ENCODE results near the gene GPR83. TPM values are rescaled to one million over a fixed set of nuclear protein-coding genes. Genes with fewer than 3 reads are reported as not detected.
"Not testable (repeated sequence)": the region's sequence is repeated elsewhere in the genome, so short reads cannot be mapped to it uniquely, and the experiment has no call there.

Gene GPR83
- total RNA-seq, 6 experiments from 2014 or later = not detected

- no peak overlapping the region for H3K27ac Mint-ChIP-seq
- H3K4me1 Mint-ChIP-seq (ENCODE audit: low read depth) = no peaks in the 10 kb centered on the region
- no peak overlapping the region for H3K4me3 Mint-ChIP-seq
- TF ChIP-seq, protein P1, sequence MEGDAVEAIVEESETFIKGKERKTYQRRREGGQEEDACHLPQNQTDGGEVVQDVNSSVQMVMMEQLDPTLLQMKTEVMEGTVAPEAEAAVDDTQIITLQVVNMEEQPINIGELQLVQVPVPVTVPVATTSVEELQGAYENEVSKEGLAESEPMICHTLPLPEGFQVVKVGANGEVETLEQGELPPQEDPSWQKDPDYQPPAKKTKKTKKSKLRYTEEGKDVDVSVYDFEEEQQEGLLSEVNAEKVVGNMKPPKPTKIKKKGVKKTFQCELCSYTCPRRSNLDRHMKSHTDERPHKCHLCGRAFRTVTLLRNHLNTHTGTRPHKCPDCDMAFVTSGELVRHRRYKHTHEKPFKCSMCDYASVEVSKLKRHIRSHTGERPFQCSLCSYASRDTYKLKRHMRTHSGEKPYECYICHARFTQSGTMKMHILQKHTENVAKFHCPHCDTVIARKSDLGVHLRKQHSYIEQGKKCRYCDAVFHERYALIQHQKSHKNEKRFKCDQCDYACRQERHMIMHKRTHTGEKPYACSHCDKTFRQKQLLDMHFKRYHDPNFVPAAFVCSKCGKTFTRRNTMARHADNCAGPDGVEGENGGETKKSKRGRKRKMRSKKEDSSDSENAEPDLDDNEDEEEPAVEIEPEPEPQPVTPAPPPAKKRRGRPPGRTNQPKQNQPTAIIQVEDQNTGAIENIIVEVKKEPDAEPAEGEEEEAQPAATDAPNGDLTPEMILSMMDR (IDR thresholded peaks at IDR 0.05) = no peak
- H3K36me3 Mint-ChIP-seq (ENCODE audit: low read depth) = no peaks in the 10 kb centered on the region
- H3K9me3 Mint-ChIP-seq = no peaks in the 10 kb centered on the region; the same call in 1 of the 2 replicates
- H3K27me3 Mint-ChIP-seq (ENCODE audit: insufficient read depth) = peaks cover 23% of the 10 kb centered on the region
- DNase-seq = no peak
Measured at GRCh38 chr11:94376841-94377240, 24.4 kb downstream of the GPR83 start.

- not testable (repeated sequence) for H3K27ac Mint-ChIP-seq; H3K9me3 Mint-ChIP-seq; DNase-seq; H3K4me1 Mint-ChIP-seq (ENCODE audit: low read depth); H3K36me3 Mint-ChIP-seq (ENCODE audit: low read depth); H3K4me3 Mint-ChIP-seq
- peaks cover 23% of the 10 kb centered on the region for H3K27me3 Mint-ChIP-seq (ENCODE audit: insufficient read depth)
Measured at GRCh38 chr11:94370576-94370975, 30.6 kb downstream of the GPR83 start.

GRCh38 chr11:94350850-94351563 is 50.2 kb downstream of the GPR83 start:
- H3K4me1 Mint-ChIP-seq (ENCODE audit: low read depth) = peaks cover 39% of the 10 kb centered on the region
- not testable (repeated sequence) for H3K9me3 Mint-ChIP-seq; H3K4me3 Mint-ChIP-seq; DNase-seq; H3K36me3 Mint-ChIP-seq (ENCODE audit: low read depth); H3K27me3 Mint-ChIP-seq (ENCODE audit: insufficient read depth); H3K27ac Mint-ChIP-seq

DNA sequence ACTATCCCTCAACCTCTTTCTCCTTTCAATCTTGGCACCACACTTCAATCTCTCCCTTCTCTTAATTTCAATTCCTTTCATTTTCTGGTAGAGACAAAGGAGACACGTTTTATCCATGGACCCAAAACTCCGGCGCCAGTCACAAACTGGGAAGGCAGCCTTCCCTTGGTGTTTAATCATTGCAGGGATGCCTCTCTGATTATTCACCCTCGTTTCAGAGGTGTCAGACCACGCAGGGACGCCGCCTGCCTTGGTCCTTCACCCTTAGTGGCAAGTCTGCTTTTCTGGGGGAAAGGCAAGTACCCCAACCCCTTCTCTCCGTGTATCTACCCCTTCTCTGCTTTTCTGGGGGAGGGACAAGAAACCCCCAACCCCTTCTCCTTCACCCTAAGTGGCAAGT is 54.9 kb downstream of the GPR83 start:
- H3K4me1 Mint-ChIP-seq (ENCODE audit: low read depth) = peaks cover 23% of the 10 kb centered on the region
- H3K36me3 Mint-ChIP-seq (ENCODE audit: low read depth); H3K27ac Mint-ChIP-seq; H3K27me3 Mint-ChIP-seq (ENCODE audit: insufficient read depth); DNase-seq; H3K9me3 Mint-ChIP-seq: not testable (repeated sequence)
- H3K4me3 Mint-ChIP-seq = peak overlapping the region; percentile 20; the same call in 1 of the 2 replicates

GRCh38 chr11:94343495-94343894 is 57.7 kb downstream of the GPR83 start:
- H3K36me3 Mint-ChIP-seq (ENCODE audit: low read depth) = peaks cover 6% of the 10 kb centered on the region; the same call in 1 of the 2 replicates
- H3K4me3 Mint-ChIP-seq = no peak overlapping the region
- no peak for DNase-seq
- peaks cover 24% of the 10 kb centered on the region for H3K4me1 Mint-ChIP-seq (ENCODE audit: low read depth)
- peaks cover 7% of the 10 kb centered on the region for H3K27me3 Mint-ChIP-seq (ENCODE audit: insufficient read depth)
- no peaks in the 10 kb centered on the region for H3K9me3 Mint-ChIP-seq
- TF ChIP-seq, protein P1 (IDR thresholded peaks at IDR 0.05) = no peak
- no peak overlapping the region for H3K27ac Mint-ChIP-seq

- H3K27ac Mint-ChIP-seq = no peak overlapping the region
- H3K27me3 Mint-ChIP-seq (ENCODE audit: insufficient read depth) = no peaks in the 10 kb centered on the region; the same call in none of the 2 replicates
- H3K4me1 Mint-ChIP-seq (ENCODE audit: low read depth) = peaks cover 24% of the 10 kb centered on the region
- no peaks in the 10 kb centered on the region for H3K9me3 Mint-ChIP-seq
- no peak overlapping the region for H3K4me3 Mint-ChIP-seq
- TF ChIP-seq, protein P1 (IDR thresholded peaks at IDR 0.05) = no peak
- H3K36me3 Mint-ChIP-seq (ENCODE audit: low read depth) = peaks cover 6% of the 10 kb centered on the region
- no peak for DNase-seq
Measured at GRCh38 chr11:94342250-94342649, 59.0 kb downstream of the GPR83 start.

GRCh38 chr11:94338651-94339050 is 62.6 kb downstream of the GPR83 start:
- no peak overlapping the region for H3K27ac Mint-ChIP-seq

More at GRCh38 chr11:94338651-94339050, 62.6 kb downstream of the GPR83 start:
- peaks cover 10% of the 10 kb centered on the region for H3K4me1 Mint-ChIP-seq (ENCODE audit: low read depth)
- H3K9me3 Mint-ChIP-seq = no peaks in the 10 kb centered on the region
- DNase-seq = no peak
- no peaks in the 10 kb centered on the region; the same call in 1 of the 2 replicates for H3K36me3 Mint-ChIP-seq (ENCODE audit: low read depth)
- H3K27me3 Mint-ChIP-seq (ENCODE audit: insufficient read depth) = no peaks in the 10 kb centered on the region; the same call in 1 of the 2 replicates
- TF ChIP-seq, protein P1 (IDR thresholded peaks at IDR 0.05) = no peak
- no peak overlapping the region for H3K4me3 Mint-ChIP-seq

Data from HFFc6 (cell line).